ENCODE measurements around the gene ABHD2. TPM values are rescaled to one million over a fixed set of nuclear protein-coding genes. Genes with fewer than 3 reads are reported as not detected.

The ABHD2 gene
- total RNA-seq, 2 experiments from 2014 or later: 36.0 to 39.2 TPM

DNA sequence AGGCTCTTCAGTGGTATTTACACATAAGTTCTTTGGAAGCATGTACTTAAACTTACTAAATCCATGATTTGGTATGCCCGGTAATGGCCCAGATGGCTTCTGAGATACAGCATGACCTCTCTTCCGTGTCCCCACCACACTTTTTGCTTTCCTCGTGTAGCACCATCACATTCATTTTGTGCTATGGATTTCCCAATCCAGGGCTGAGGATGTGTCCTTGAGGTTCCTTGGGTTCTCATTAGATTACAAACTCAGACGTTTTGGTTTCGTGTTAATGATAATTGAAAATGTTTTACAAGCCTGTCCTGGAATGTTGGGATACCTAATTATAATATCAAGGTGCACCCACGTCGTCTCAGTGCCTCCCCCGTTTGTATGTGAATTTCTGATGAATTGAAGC lies 7.3 kb downstream of the ABHD2 start:
- intact Hi-C loops (cut with DNase I, micrococcal nuclease): no loop called here
- ATAC-seq (ENCODE audit: poor library complexity): no peak
- CTCF ChIA-PET: interaction anchor here (0.6 kb wide), 1 partner anchor 41 kb away, joined by 3 read pairs; no protein-coding TSS in a partner anchor
- TF ChIP-seq, protein P1, sequence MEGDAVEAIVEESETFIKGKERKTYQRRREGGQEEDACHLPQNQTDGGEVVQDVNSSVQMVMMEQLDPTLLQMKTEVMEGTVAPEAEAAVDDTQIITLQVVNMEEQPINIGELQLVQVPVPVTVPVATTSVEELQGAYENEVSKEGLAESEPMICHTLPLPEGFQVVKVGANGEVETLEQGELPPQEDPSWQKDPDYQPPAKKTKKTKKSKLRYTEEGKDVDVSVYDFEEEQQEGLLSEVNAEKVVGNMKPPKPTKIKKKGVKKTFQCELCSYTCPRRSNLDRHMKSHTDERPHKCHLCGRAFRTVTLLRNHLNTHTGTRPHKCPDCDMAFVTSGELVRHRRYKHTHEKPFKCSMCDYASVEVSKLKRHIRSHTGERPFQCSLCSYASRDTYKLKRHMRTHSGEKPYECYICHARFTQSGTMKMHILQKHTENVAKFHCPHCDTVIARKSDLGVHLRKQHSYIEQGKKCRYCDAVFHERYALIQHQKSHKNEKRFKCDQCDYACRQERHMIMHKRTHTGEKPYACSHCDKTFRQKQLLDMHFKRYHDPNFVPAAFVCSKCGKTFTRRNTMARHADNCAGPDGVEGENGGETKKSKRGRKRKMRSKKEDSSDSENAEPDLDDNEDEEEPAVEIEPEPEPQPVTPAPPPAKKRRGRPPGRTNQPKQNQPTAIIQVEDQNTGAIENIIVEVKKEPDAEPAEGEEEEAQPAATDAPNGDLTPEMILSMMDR (IDR thresholded peaks at IDR 0.05): no peak
- POLR2A ChIA-PET: no interaction called here
- Histone ChIP-seq H3K4me3 (ENCODE audit: low read length) (no peak overlapping the region), H3K27me3 (ENCODE audit: control insufficient read depth in 1 of 2, insufficient read depth in 2 of 2, low read length in 2 of 2) (no peaks in the 10 kb centered on the region), H3K9me3 (ENCODE audit: control insufficient read depth in 1 of 2, insufficient read depth in 1 of 2, low read length in 2 of 2) (no peaks in the 10 kb centered on the region), H3K36me3 (ENCODE audit: insufficient read depth, low read length) (peaks cover 13% of the 10 kb centered on the region), H3K4me1 (ENCODE audit: insufficient read depth, low read length) (peaks cover 24% of the 10 kb centered on the region), H3K27ac (ENCODE audit: low read depth in 1 of 2, low read length in 2 of 2) (no peak overlapping the region)
- no peak overlapping the region for H3K4me3 Mint-ChIP-seq
- H3K27me3 Mint-ChIP-seq: no peaks in the 10 kb centered on the region
- peaks cover 53% of the 10 kb centered on the region for H3K4me1 Mint-ChIP-seq (ENCODE audit: low read depth)
- peaks cover 35% of the 10 kb centered on the region for H3K36me3 Mint-ChIP-seq (ENCODE audit: low read depth)
- no peak for DNase-seq
- no peaks in the 10 kb centered on the region for H3K9me3 Mint-ChIP-seq
- H3K27ac Mint-ChIP-seq: no peak overlapping the region

DNA sequence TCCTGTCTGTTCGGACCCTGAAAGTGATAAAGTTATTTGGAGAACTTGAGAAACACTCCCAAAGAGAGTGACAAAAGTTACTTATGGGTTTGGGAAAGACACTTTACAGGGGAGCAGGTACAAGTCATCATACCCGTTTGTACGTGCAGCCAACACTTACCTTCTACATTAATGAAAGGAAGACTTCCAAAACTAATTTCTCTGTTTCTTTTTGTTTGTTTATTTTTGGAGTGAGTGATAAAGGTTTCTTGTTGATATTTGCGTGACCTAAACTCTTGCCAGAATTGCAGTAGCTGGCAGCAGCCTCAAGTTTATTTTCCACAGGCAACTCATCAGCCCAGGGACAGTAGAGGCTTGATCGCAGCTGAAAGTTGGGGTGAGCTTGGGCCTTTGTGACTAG lies 8.4 kb downstream of the ABHD2 start:
- ChIA-PET CTCF (interaction anchor here (0.9 to 1.1 kb wide), 2 partner anchors 32 to 262 kb away, joined by 4 read pairs; no protein-coding TSS in a partner anchor), POLR2A (interaction anchor here (5.2 kb wide), 1 partner anchor 8 kb away, joined by 34 read pairs; the partner anchor contains the start of gene ABHD2)
- H3K27ac Mint-ChIP-seq: no peak overlapping the region
- H3K4me1 ChIP-seq (ENCODE audit: insufficient read depth, low read length): peaks cover 18% of the 10 kb centered on the region
- intact Hi-C loops (cut with DNase I, micrococcal nuclease): no loop called here
- no peaks in the 10 kb centered on the region for H3K9me3 Mint-ChIP-seq
- no peaks in the 10 kb centered on the region for H3K27me3 ChIP-seq (ENCODE audit: control insufficient read depth in 1 of 2, insufficient read depth in 2 of 2, low read length in 2 of 2)
- ATAC-seq (ENCODE audit: poor library complexity): no peak
- H3K4me1 Mint-ChIP-seq (ENCODE audit: low read depth): peaks cover 51% of the 10 kb centered on the region
- no peak overlapping the region for H3K4me3 ChIP-seq (ENCODE audit: low read length)
- no peaks in the 10 kb centered on the region for H3K27me3 Mint-ChIP-seq
- peaks cover 13% of the 10 kb centered on the region for H3K36me3 ChIP-seq (ENCODE audit: insufficient read depth, low read length)
- DNase-seq: no peak
- no peaks in the 10 kb centered on the region for H3K9me3 ChIP-seq (ENCODE audit: control insufficient read depth in 1 of 2, insufficient read depth in 1 of 2, low read length in 2 of 2)
- peaks cover 39% of the 10 kb centered on the region for H3K36me3 Mint-ChIP-seq (ENCODE audit: low read depth)
- TF ChIP-seq, protein P1 (IDR thresholded peaks at IDR 0.05): no peak
- H3K4me3 Mint-ChIP-seq: no peak overlapping the region
- no peak overlapping the region for H3K27ac ChIP-seq (ENCODE audit: low read depth in 1 of 2, low read length in 2 of 2)

DNA sequence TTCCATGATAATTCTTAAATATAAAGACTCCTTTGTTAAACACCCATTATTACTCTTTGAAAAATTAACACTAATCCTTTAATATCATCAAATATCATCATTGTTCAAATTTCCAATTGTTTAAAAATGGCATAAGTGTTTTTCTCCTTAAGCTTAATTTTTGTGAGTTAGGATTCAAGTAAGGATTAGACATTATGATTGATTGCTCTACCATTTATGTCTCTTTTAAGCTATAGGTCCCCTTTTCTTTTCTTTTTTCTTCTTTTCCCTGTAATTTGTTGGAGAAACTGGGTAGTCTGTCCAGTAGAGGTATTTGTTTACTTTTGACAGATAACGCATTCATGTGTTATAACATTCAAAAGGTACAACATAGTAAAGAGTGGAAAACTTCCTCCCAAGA lies 9.1 kb downstream of the ABHD2 start:
- peaks cover 46% of the 10 kb centered on the region for H3K4me1 Mint-ChIP-seq (ENCODE audit: low read depth)
- ATAC-seq (ENCODE audit: poor library complexity) (no peak), DNase-seq (no peak)
- Histone ChIP-seq H3K36me3 (ENCODE audit: insufficient read depth, low read length) (peaks cover 15% of the 10 kb centered on the region), H3K27me3 (ENCODE audit: control insufficient read depth in 1 of 2, insufficient read depth in 2 of 2, low read length in 2 of 2) (no peaks in the 10 kb centered on the region), H3K9me3 (ENCODE audit: control insufficient read depth in 1 of 2, insufficient read depth in 1 of 2, low read length in 2 of 2) (no peaks in the 10 kb centered on the region), H3K4me1 (ENCODE audit: insufficient read depth, low read length) (peaks cover 14% of the 10 kb centered on the region), H3K27ac (ENCODE audit: low read depth in 1 of 2, low read length in 2 of 2) (no peak overlapping the region), H3K4me3 (ENCODE audit: low read length) (no peak overlapping the region)
- ChIA-PET CTCF (interaction anchor here (0.9 to 1.1 kb wide), 2 partner anchors 32 to 262 kb away, joined by 4 read pairs; no protein-coding TSS in a partner anchor), POLR2A (interaction anchor here (0.6 to 5.2 kb wide), 2 partner anchors 8 to 181 kb away, joined by 3 to 34 read pairs; partner anchors contain the start of gene ABHD2)
- peaks cover 44% of the 10 kb centered on the region for H3K36me3 Mint-ChIP-seq (ENCODE audit: low read depth)
- intact Hi-C loops (cut with DNase I, micrococcal nuclease): no loop called here
- H3K9me3 Mint-ChIP-seq: no peaks in the 10 kb centered on the region
- TF ChIP-seq, protein P1 (IDR thresholded peaks at IDR 0.05): no peak
- H3K27ac Mint-ChIP-seq: no peak overlapping the region
- no peaks in the 10 kb centered on the region for H3K27me3 Mint-ChIP-seq
- H3K4me3 Mint-ChIP-seq: no peak overlapping the region

Data from CD4-positive, alpha-beta T cell (primary cell).